SK-N-SH (cell line): ENCODE data around the gene CYB561. TPM values are rescaled to one million over a fixed set of nuclear protein-coding genes. Genes with fewer than 3 reads are reported as not detected.

Experiments
- CTCF ChIA-PET: fragments of 300-600, 350-600 bp; formaldehyde crosslinking; extraction: SDS; loops from one replicate; lab custom pipeline; 2021; lab: Yijun Ruan, JAX
- POLR2A ChIA-PET: fragments of 350-600 bp; sonication (Branson Sonifier 250); formaldehyde crosslinking; extraction: SDS; loops from one replicate; lab custom pipeline; 2020; ENCODE audit warnings: antibody characterized with exemption, inconsistent platforms; lab: Yijun Ruan, JAX
- DNase-seq: peaks from one replicate; pipeline ENCODE4 v3.0.0; 2012
- H2AFZ ChIP-seq: fragments of 200-600 bp; sonication (generic); 2 replicates; pipeline ENCODE4 v1.8.1; 2016; ENCODE audit warnings: antibody characterized with exemption, mild to moderate bottlenecking, low read depth
- H3F3A ChIP-seq: fragments of 200-600 bp; sonication (generic); replicated peaks from 2 replicates; pipeline ENCODE3; 2016; ENCODE audit warnings: antibody characterized with exemption, mild to moderate bottlenecking; ENCODE audit not compliant: insufficient read depth
- H3K27ac ChIP-seq, 2 experiments: fragments of 200-500 bp in 1 of 2; fragments of 200-600 bp in 1 of 2; sonication (Bioruptor generic) in 1 of 2; sonication (generic), shearing (Covaris generic) in 1 of 2; 2 replicates each; pipeline versions ENCODE4 v1.5.1 to v1.6.1; 2014 to 2016; ENCODE audit warnings: low read depth in 2 of 2, inconsistent platforms in 1 of 2, low read length in 1 of 2, mild to moderate bottlenecking in 1 of 2, mixed read lengths in 1 of 2
- H3K27me3 ChIP-seq: fragments of 200-600 bp; sonication (generic), shearing (Covaris generic); 2 replicates; pipeline ENCODE4 v1.6.1; 2016; ENCODE audit warnings: mixed run types; ENCODE audit not compliant: insufficient read depth
- H3K36me3 ChIP-seq, 2 experiments: fragments of 200-500 bp in 1 of 2; fragments of 200-600 bp in 1 of 2; sonication (Bioruptor generic) in 1 of 2; sonication (generic) in 1 of 2; replicated peaks in 1 of 2; 2 replicates each; pipeline versions ENCODE3 to v1.5.1; 2014 to 2016; ENCODE audit warnings: low read length in 1 of 2, mild to moderate bottlenecking in 1 of 2; ENCODE audit not compliant: insufficient read depth in 2 of 2, control insufficient read depth in 1 of 2
- H3K4me1 ChIP-seq, 2 experiments: fragments of 200-500 bp in 1 of 2; fragments of 200-600 bp in 1 of 2; sonication (Bioruptor generic) in 1 of 2; sonication (generic), shearing (Covaris generic) in 1 of 2; 2 replicates each; pipeline versions ENCODE4 v1.5.1 to v1.6.1; 2014 to 2016; ENCODE audit warnings: low read depth in 1 of 2, low read length in 1 of 2, mixed run types in 1 of 2; ENCODE audit not compliant: insufficient read depth in 2 of 2, control insufficient read depth in 1 of 2
- H3K4me2 ChIP-seq: fragments of 200-600 bp; sonication (generic), shearing (Covaris generic); 2 replicates; pipeline ENCODE4 v1.6.1; 2017; ENCODE audit warnings: mixed run types
- H3K4me3 ChIP-seq, 2 experiments: fragments of 200-500 bp in 1 of 2; fragments of 200-600 bp in 1 of 2; sonication (Bioruptor generic) in 1 of 2; sonication (generic), shearing (Covaris generic) in 1 of 2; 2 replicates each; pipeline versions ENCODE4 v1.5.1 to v1.8.1; 2014 to 2016; ENCODE audit warnings: low read depth in 2 of 2, inconsistent platforms in 1 of 2, low read length in 1 of 2, mild to moderate bottlenecking in 1 of 2, mixed read lengths in 1 of 2, moderate library complexity in 1 of 2
- H3K79me2 ChIP-seq: fragments of 200-600 bp; sonication (generic); 2 replicates; pipeline ENCODE4 v1.8.1; 2017; ENCODE audit warnings: mild to moderate bottlenecking; ENCODE audit not compliant: insufficient read depth
- H3K9ac ChIP-seq: fragments of 200-600 bp; sonication (generic); 2 replicates; pipeline ENCODE4 v1.6.1; 2017; ENCODE audit warnings: mixed run types
- H3K9me2 ChIP-seq: fragments of 200-600 bp; sonication (generic); 2 replicates; pipeline ENCODE4 v1.6.1; 2017; ENCODE audit warnings: mixed run types
- H3K9me3 ChIP-seq: fragments of 200-600 bp; sonication (generic); 2 replicates; pipeline ENCODE4 v1.6.1; 2017; ENCODE audit warnings: mixed run types, mild to moderate bottlenecking, moderate library complexity
- H4K20me1 ChIP-seq: fragments of 200-600 bp; sonication (generic); 2 replicates; pipeline ENCODE4 v1.6.1; 2017; ENCODE audit warnings: mild to moderate bottlenecking, mixed run types; ENCODE audit not compliant: insufficient read depth
- CHD2 ChIP-seq: fragments of 150-350 bp; IDR thresholded peaks from 2 replicates; pipeline ENCODE4 v1.6.1; 2018; ENCODE audit warnings: low read length; ENCODE audit not compliant: partially characterized antibody
- FOSL2 ChIP-seq: IDR thresholded peaks from 2 replicates; pipeline ENCODE4 v1.4.0; 2012; ENCODE audit warnings: low read depth, mild to moderate bottlenecking, moderate library complexity, borderline replicate concordance
- FOXJ3 ChIP-seq: sonication (generic); formaldehyde crosslinking; IDR thresholded peaks from 2 replicates; pipeline ENCODE4 v1.5.1; 2020; ENCODE audit warnings: mild to moderate bottlenecking, missing genetic modification reagents
- GABPA ChIP-seq: IDR thresholded peaks from 2 replicates; pipeline ENCODE4 v1.4.0; 2012; ENCODE audit warnings: low read depth, mild to moderate bottlenecking
- JUND ChIP-seq: IDR thresholded peaks from 2 replicates; pipeline ENCODE4 v1.4.0; 2012
- NFIC ChIP-seq: IDR thresholded peaks from 2 replicates; pipeline ENCODE4 v1.4.0; 2012; ENCODE audit warnings: borderline replicate concordance
- NRF1 ChIP-seq: IDR thresholded peaks from 2 replicates; pipeline ENCODE4 v1.6.1; 2012; ENCODE audit warnings: low read depth, mild to moderate bottlenecking, low read length
- PBX3 ChIP-seq: IDR thresholded peaks from 2 replicates; pipeline ENCODE4; 2012
- POLR2AphosphoS5 ChIP-seq: IDR thresholded peaks from 2 replicates; pipeline ENCODE4 v1.6.1; 2012; ENCODE audit warnings: low read depth, low read length
- RAD21 ChIP-seq: IDR thresholded peaks from 2 replicates; pipeline ENCODE4 v1.6.1; 2012; ENCODE audit warnings: mild to moderate bottlenecking, low read length
- RXRA ChIP-seq: IDR thresholded peaks from 2 replicates; pipeline ENCODE4 v1.4.0; 2012; ENCODE audit warnings: low read depth, mild to moderate bottlenecking, borderline replicate concordance
- TAF1 ChIP-seq: IDR thresholded peaks from 2 replicates; pipeline ENCODE4 v1.6.1; 2012; ENCODE audit warnings: low read depth, mild to moderate bottlenecking, low read length, moderate library complexity, borderline replicate concordance
- TEAD4 ChIP-seq: IDR thresholded peaks from 2 replicates; pipeline ENCODE4 v1.4.0; 2012; ENCODE audit warnings: mild to moderate bottlenecking, borderline replicate concordance; ENCODE audit not compliant: insufficient read depth
- USF2 ChIP-seq: fragments of 150-350 bp; IDR thresholded peaks from 2 replicates; pipeline ENCODE4 v1.6.1; 2017; ENCODE audit warnings: antibody characterized with exemption, low read length, low read depth, borderline replicate concordance
- YY1 ChIP-seq: IDR thresholded peaks from 2 replicates; pipeline ENCODE4 v1.4.0; 2012; ENCODE audit warnings: low read depth, mild to moderate bottlenecking
- ZBTB33 ChIP-seq: IDR thresholded peaks from 2 replicates; pipeline ENCODE4 v1.4.0; 2012; ENCODE audit warnings: low read depth, borderline replicate concordance
- WGBS: methylation state at CpG from one replicate; pipeline ENCODE4 v1.1.6; 2017; ENCODE audit warnings: low lambda C conversion rate; 5-methylcytosine and 5-hydroxymethylcytosine counted together
- polyA plus RNA-seq, 3 experiments: library from polyadenylated mRNA; depleted of rRNA; stranded (reverse); fragments of >200 nt; gene quantifications; 2 replicates each; pipeline ENCODE4 v1.2.3, GENCODE V29; 2012

CYB561 gene
- polyA plus RNA-seq, 1 of the 3 experiments (the other 2 are of a cell fraction), result 28.3 TPM

GRCh38 chr17:63419949-63420867 is 25.9 kb downstream of the CYB561 start:
- no peaks in the 10 kb centered on the region for H3K79me2 ChIP-seq
- H3K27ac ChIP-seq, result no peak overlapping the region
- H3K4me1 ChIP-seq, result peaks cover 0 to 8% of the 10 kb centered on the region in 2 experiments; a peak in 2 of 4 replicates
- H3K27me3 ChIP-seq, result no peaks in the 10 kb centered on the region
- H3K9ac ChIP-seq, result no peak overlapping the region
- POLR2A ChIA-PET, result interaction anchor here (0.5 to 1.0 kb wide), 3 partner anchors 113 to 275 kb away, joined by 3 read pairs; no protein-coding TSS in a partner anchor
- CTCF ChIA-PET, result interaction anchor here (0.6 to 6.6 kb wide), 7 partner anchors 11 to 748 kb away, joined by 3 to 58 read pairs (median 4); no protein-coding TSS in a partner anchor
- no peak overlapping the region for H3K4me2 ChIP-seq
- DNase-seq, result no peak
- 97% methylated on average over 23 of the region's 23 CpGs for WGBS
- H3K4me3 ChIP-seq, result no peak overlapping the region
- H4K20me1 ChIP-seq, result no peaks in the 10 kb centered on the region
- no peaks in the 10 kb centered on the region for H3K9me3 ChIP-seq
- no peaks in the 10 kb centered on the region for H3K9me2 ChIP-seq
- H3F3A ChIP-seq, result peaks cover 16% of the 10 kb centered on the region
- H3K36me3 ChIP-seq, result peaks cover 26 to 90% of the 10 kb centered on the region in 2 experiments
- TF ChIP-seq RAD21 (no peak), POLR2AphosphoS5 (no peak), NFIC (no peak), ZBTB33 (no peak), NRF1 (no peak), TEAD4 (no peak), JUND (no peak), RXRA (no peak), PBX3 (no peak), USF2 (no peak), FOSL2 (no peak)
- H2AFZ ChIP-seq, result no peak overlapping the region

GRCh38 chr17:63419398-63419797 is 26.7 kb downstream of the CYB561 start:
- Histone ChIP-seq H3K79me2 (no peaks in the 10 kb centered on the region), H3K9me3 (no peaks in the 10 kb centered on the region), H3K9me2 (no peaks in the 10 kb centered on the region), H3K9ac (no peak overlapping the region), H4K20me1 (no peaks in the 10 kb centered on the region), H3K36me3 (peaks cover 28 to 96% of the 10 kb centered on the region in 2 experiments), H3K4me2 (no peak overlapping the region), H2AFZ (no peak overlapping the region), H3K4me3 (no peak overlapping the region), H3K27me3 (no peaks in the 10 kb centered on the region), H3K27ac (no peak overlapping the region), H3K4me1 (peaks cover 0 to 5% of the 10 kb centered on the region in 2 experiments; a peak in 2 of 4 replicates), H3F3A (peaks cover 8% of the 10 kb centered on the region)
- DNase-seq, result no peak
- ChIA-PET CTCF (interaction anchor here (0.9 to 6.6 kb wide), 9 partner anchors 8 to 747 kb away, joined by 3 to 58 read pairs (median 4); no protein-coding TSS in a partner anchor), POLR2A (interaction anchor here (0.5 to 1.0 kb wide), 3 partner anchors 114 to 276 kb away, joined by 3 read pairs; no protein-coding TSS in a partner anchor)
- 87% methylated on average over 2 of the region's 2 CpGs for WGBS
- TF ChIP-seq GABPA (no peak), RXRA (no peak), YY1 (no peak), ZBTB33 (no peak), FOXJ3 (CRISPR knock-in tag) (no peak), NFIC (no peak), CHD2 (no peak), JUND (no peak), NRF1 (no peak), TAF1 (no peak), FOSL2 (no peak)
